ENCODE data around the gene RUNDC1. TPM values are rescaled to one million over a fixed set of nuclear protein-coding genes. Genes with fewer than 3 reads are reported as not detected.
"Not testable (repeated sequence)": the region's sequence is repeated elsewhere in the genome, so short reads cannot be mapped to it uniquely, and the experiment has no call there.

RUNDC1 gene
- total and polyA plus RNA-seq, 2 donors (not counting 1 experiment from before 2014, with no cell fraction given): 8.0 to 8.8 TPM

DNA sequence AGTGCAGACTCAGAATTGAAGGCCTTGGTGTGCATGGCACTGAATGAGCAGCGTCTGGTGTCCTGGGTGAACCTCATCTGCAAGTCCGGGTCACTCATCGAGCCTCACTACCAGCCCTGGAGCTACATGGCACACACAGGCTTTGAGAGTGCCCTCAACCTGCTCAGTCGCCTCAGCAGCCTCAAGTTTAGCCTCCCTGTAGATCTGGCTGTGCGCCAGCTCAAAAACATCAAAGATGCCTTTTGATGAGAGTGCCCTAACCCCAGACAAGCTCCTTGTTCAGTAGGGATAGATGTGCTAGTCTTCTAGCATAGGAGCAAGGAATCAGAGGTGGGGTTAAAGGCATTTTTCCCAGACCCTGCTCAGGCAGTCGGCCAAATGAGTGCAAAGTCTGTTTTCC lies 11.1 kb downstream of the RUNDC1 start:
- Histone ChIP-seq H3K4me3 (replicated peaks in 1 of 4; ENCODE audit: control extremely low read depth in 1 of 4, insufficient read depth in 1 of 4, low read depth in 3 of 4, low read length in 4 of 4) (no peak overlapping the region), H3K36me3 (ENCODE audit: control insufficient read depth, insufficient read depth, low read length) (peaks cover 10% of the 10 kb centered on the region), H3K9ac (ENCODE audit: insufficient read depth, low read length) (no peak overlapping the region), H2AFZ (ENCODE audit: low read length) (no peak overlapping the region), H3K79me2 (ENCODE audit: control insufficient read depth, insufficient read depth, low read length) (no peaks in the 10 kb centered on the region), H3K9me3 (ENCODE audit: control insufficient read depth, insufficient read depth, low read depth, low read length) (no peaks in the 10 kb centered on the region), H4K20me1 (ENCODE audit: control insufficient read depth, extremely low read depth, insufficient read depth, low read length) (no peaks in the 10 kb centered on the region), H3K27ac (ENCODE audit: insufficient read depth, low read length) (no peak overlapping the region), H3K27me3 (ENCODE audit: control insufficient read depth, insufficient read depth, low read length) (no peaks in the 10 kb centered on the region), H3K4me1 (ENCODE audit: control insufficient read depth, extremely low read depth, insufficient read depth, low read length) (peaks cover 7% of the 10 kb centered on the region), H3K4me2 (ENCODE audit: extremely low read depth, insufficient read depth, low read length) (no peak overlapping the region)
- TF ChIP-seq EZH2 (IDR thresholded peaks at IDR 0.05; ENCODE audit: low read length, missing control alignments) (no peak), CTCF (conservative IDR thresholded peaks at IDR 0.05 in 1 of 2, IDR thresholded peaks at IDR 0.05 in 1 of 2; ENCODE audit: low read depth in 1 of 2, low read length in 2 of 2) (no peak)
- DNase-seq (ENCODE audit: low read depth in 2 of 2): no peak

- Histone ChIP-seq H3K27ac (ENCODE audit: insufficient read depth, low read length) (no peak overlapping the region), H2AFZ (ENCODE audit: low read length) (no peak overlapping the region), H3K79me2 (ENCODE audit: control insufficient read depth, insufficient read depth, low read length) (no peaks in the 10 kb centered on the region), H3K4me2 (ENCODE audit: extremely low read depth, insufficient read depth, low read length) (no peak overlapping the region), H3K27me3 (ENCODE audit: control insufficient read depth, insufficient read depth, low read length) (no peaks in the 10 kb centered on the region), H4K20me1 (ENCODE audit: control insufficient read depth, extremely low read depth, insufficient read depth, low read length) (no peaks in the 10 kb centered on the region), H3K36me3 (ENCODE audit: control insufficient read depth, insufficient read depth, low read length) (peaks cover 10% of the 10 kb centered on the region), H3K4me1 (ENCODE audit: control insufficient read depth, extremely low read depth, insufficient read depth, low read length) (peaks cover 12% of the 10 kb centered on the region), H3K4me3 (replicated peaks in 1 of 4; ENCODE audit: control extremely low read depth in 1 of 4, insufficient read depth in 1 of 4, low read depth in 3 of 4, low read length in 4 of 4) (no peak overlapping the region), H3K9ac (ENCODE audit: insufficient read depth, low read length) (no peak overlapping the region), H3K9me3 (ENCODE audit: control insufficient read depth, insufficient read depth, low read depth, low read length) (no peaks in the 10 kb centered on the region)
- no peak for DNase-seq (ENCODE audit: low read depth in 2 of 2)
- TF ChIP-seq EZH2 (IDR thresholded peaks at IDR 0.05; ENCODE audit: low read length, missing control alignments) (no peak), CTCF (conservative IDR thresholded peaks at IDR 0.05 in 1 of 2, IDR thresholded peaks at IDR 0.05 in 1 of 2; ENCODE audit: low read depth in 1 of 2, low read length in 2 of 2) (no peak)
Measured at GRCh38 chr17:42992872-42993271, 12.5 kb downstream of the RUNDC1 start.

DNA sequence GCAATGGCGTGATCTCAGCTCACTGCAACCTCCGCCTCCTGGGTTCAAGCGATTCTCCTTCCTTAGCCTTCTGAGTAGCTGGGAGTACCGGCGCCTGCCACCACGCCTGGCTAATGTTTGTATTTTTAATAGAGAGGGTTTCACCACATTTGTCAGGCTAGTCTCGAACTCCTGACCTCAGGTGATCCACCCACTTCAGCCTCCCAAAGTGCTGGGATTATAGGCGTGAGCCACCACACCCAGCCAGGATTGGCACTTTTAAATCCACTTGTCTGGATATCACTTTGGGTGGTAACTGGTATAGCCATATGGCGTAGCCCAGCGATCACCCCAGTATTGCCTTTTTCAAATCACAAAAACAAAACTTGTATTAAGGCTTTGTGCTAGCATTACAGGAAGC lies 13.5 kb downstream of the RUNDC1 start:
- not testable (repeated sequence) for H3K36me3 ChIP-seq (ENCODE audit: control insufficient read depth, insufficient read depth, low read length); H3K4me2 ChIP-seq (ENCODE audit: extremely low read depth, insufficient read depth, low read length); H2AFZ ChIP-seq (ENCODE audit: low read length)

More for the DNA sequence above, 13.5 kb downstream of the RUNDC1 start:
- peaks cover 12% of the 10 kb centered on the region for H3K4me1 ChIP-seq (ENCODE audit: control insufficient read depth, extremely low read depth, insufficient read depth, low read length)
- H4K20me1 ChIP-seq (ENCODE audit: control insufficient read depth, extremely low read depth, insufficient read depth, low read length); H3K27ac ChIP-seq (ENCODE audit: insufficient read depth, low read length); H3K9ac ChIP-seq (ENCODE audit: insufficient read depth, low read length); H3K4me3 ChIP-seq (replicated peaks in 1 of 4; ENCODE audit: control extremely low read depth in 1 of 4, insufficient read depth in 1 of 4, low read depth in 3 of 4, low read length in 4 of 4); H3K9me3 ChIP-seq (ENCODE audit: control insufficient read depth, insufficient read depth, low read depth, low read length); DNase-seq (ENCODE audit: low read depth in 2 of 2); H3K27me3 ChIP-seq (ENCODE audit: control insufficient read depth, insufficient read depth, low read length); H3K79me2 ChIP-seq (ENCODE audit: control insufficient read depth, insufficient read depth, low read length): not testable (repeated sequence)
